GM12801 (cell line): Measurements from ENCODE around the gene FOXRED2.

ENCODE experiments used
- CTCF ChIP-seq: IDR thresholded peaks from one replicate; pipeline ENCODE4 v1.5.1; 2011; ENCODE audit warnings: control low read depth; ENCODE audit not compliant: insufficient read length; ENCODE audit errors: extremely low read depth

Gene FOXRED2

GRCh38 chr22:36506637-36507517, at the start of gene FOXRED2:
TSS of gene FOXRED2 (minus strand) at chr22:36507040. CDS start at chr22:36506422, 618 bp downstream.
- TF ChIP-seq CTCF, result no peak

- TF ChIP-seq CTCF, result no peak
Measured at GRCh38 chr22:36554098-36554497, 47.3 kb upstream of the FOXRED2 start.

DNA sequence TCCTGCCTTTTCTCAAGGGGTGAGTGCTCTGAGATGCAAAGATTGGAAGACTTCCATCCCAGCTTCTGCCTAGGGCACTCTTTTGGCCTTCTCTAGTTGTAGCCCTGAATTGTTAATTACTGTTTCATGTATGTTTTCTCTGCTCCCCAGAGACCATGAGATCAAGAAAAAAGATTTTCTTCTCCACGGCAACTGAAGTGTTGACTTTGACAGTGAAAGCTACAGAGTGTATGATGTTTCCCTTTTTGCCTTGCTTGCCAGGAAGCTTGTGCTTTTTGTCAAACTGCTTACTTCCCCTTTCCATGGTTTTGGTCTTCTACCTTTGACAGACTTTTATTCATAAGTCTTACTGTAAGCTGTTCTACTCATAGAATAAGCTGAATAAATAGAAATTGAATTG, 45.4 kb upstream of the FOXRED2 start:
- TF ChIP-seq CTCF, result no peak

GRCh38 chr22:36550701-36551495, 44.1 kb upstream of the FOXRED2 start:
- no peak for TF ChIP-seq CTCF

- no peak for TF ChIP-seq CTCF
Measured at GRCh38 chr22:36549033-36549432, 42.2 kb upstream of the FOXRED2 start.

GRCh38 chr22:36548606-36549005, 41.8 kb upstream of the FOXRED2 start:
- TF ChIP-seq CTCF, result no peak

GRCh38 chr22:36546932-36547331, 40.1 kb upstream of the FOXRED2 start:
- no peak for TF ChIP-seq CTCF
